ENCODE data around the gene CBX6. TPM values are rescaled to one million over a fixed set of nuclear protein-coding genes. Genes with fewer than 3 reads are reported as not detected.

CBX6 gene
- total RNA-seq (2021; ENCODE audit: unreplicated experiment) (98.4 TPM), Bru-seq, nascent RNA (percentile 87 among the genes with signal in this experiment), BruChase-seq, experiment 1, labeled RNA remaining after a 2-hour chase (percentile 98 among the genes with signal in this experiment), BruChase-seq, experiment 2, labeled RNA remaining after a 6-hour chase (percentile 99 among the genes with signal in this experiment)
- 45.3 TPM for polyA plus RNA-seq (2012; ENCODE audit: insufficient read length)
- long read RNA-seq, full-length matches to known transcripts: 12 of 244 reads
- long read RNA-seq, partial matches to known transcripts: 0 of 244 reads
- long read RNA-seq, other reads (novel, unspliced or antisense): 232 of 244 reads

- BruUV-seq (replicated peaks): no TSS peak
- DNase-seq (ENCODE audit: low read depth, low spot score) (no peak), ATAC-seq (peak; percentile 86)
- H3K9me3 ChIP-seq (ENCODE audit: control insufficient read depth, insufficient read depth, low read depth, low read length): no peaks in the 10 kb centered on the region
- peaks cover 23% of the 10 kb centered on the region for H3K4me1 ChIP-seq (ENCODE audit: control insufficient read depth, insufficient read depth, low read length)
- CTCF ChIA-PET: no interaction called here
- peak within 1 kb of the TSS; percentile 63 to 74 for H3K4me3 ChIP-seq (ENCODE audit: low read depth in 2 of 2, low read length in 2 of 2)
- H3K27me3 ChIP-seq (ENCODE audit: control insufficient read depth, insufficient read depth, low read length): no peaks in the 10 kb centered on the region
- H3K36me3 ChIP-seq (ENCODE audit: control insufficient read depth, insufficient read depth, low read length): no peaks in the 10 kb centered on the region; the same call in 1 of the 2 replicates
- in situ Hi-C loops (cut with HindIII; ENCODE audit: low pct_unique_long_range_greater_than_20kb, low sequenced_read_pairs): no loop called here
- peak within 1 kb of the TSS; percentile 83 for H3K27ac ChIP-seq (ENCODE audit: low read length)
- intact Hi-C loops (cut with micrococcal nuclease; ENCODE audit: unreplicated experiment): loop anchor here (10.0 kb wide), 1 partner anchor 52 kb away; no protein-coding TSS in a partner anchor
- TF ChIP-seq REST (IDR thresholded peaks at IDR 0.05; ENCODE audit: insufficient read depth in 1 of 2, low read depth in 2 of 2, low read length in 1 of 2) (no peak), CTCF (IDR thresholded peaks at IDR 0.05) (no peak), POLR2AphosphoS5 (IDR thresholded peaks at IDR 0.05; ENCODE audit: low read depth, low read length) (no peak), SIN3A (IDR thresholded peaks at IDR 0.05; ENCODE audit: borderline replicate concordance, insufficient read depth, low read depth, low read length) (no peak; the same call in 1 of the 2 replicates), TCF7L2 (IDR thresholded peaks at IDR 0.05; ENCODE audit: low read depth, low read length) (peak; percentile 58)
- POLR2A ChIA-PET: interaction anchor here (0.6 kb wide), 1 partner anchor 373 kb away, joined by 3 read pairs; no protein-coding TSS in a partner anchor
Measured at GRCh38 chr22:38872172-38872830, at the start of gene CBX6. TSS of gene CBX6 (minus strand) at chr22:38872216. CDS start at chr22:38872190, 26 bp downstream.

- H3K9me3 ChIP-seq (ENCODE audit: control insufficient read depth, insufficient read depth, low read depth, low read length): no peaks in the 10 kb centered on the region
- H3K4me3 ChIP-seq (ENCODE audit: low read depth in 2 of 2, low read length in 2 of 2): no peak overlapping the region
- TF ChIP-seq POLR2AphosphoS5 (IDR thresholded peaks at IDR 0.05; ENCODE audit: low read depth, low read length) (no peak), REST (IDR thresholded peaks at IDR 0.05; ENCODE audit: insufficient read depth in 1 of 2, low read depth in 2 of 2, low read length in 1 of 2) (no peak), CTCF (IDR thresholded peaks at IDR 0.05) (no peak), TCF7L2 (IDR thresholded peaks at IDR 0.05; ENCODE audit: low read depth, low read length) (no peak)
- ChIA-PET POLR2A (no interaction called here), CTCF (interaction anchor here (0.7 kb wide), 1 partner anchor 81 kb away, joined by 6 read pairs; no protein-coding TSS in a partner anchor)
- H3K36me3 ChIP-seq (ENCODE audit: control insufficient read depth, insufficient read depth, low read length): no peaks in the 10 kb centered on the region
- peaks cover 20% of the 10 kb centered on the region for H3K4me1 ChIP-seq (ENCODE audit: control insufficient read depth, insufficient read depth, low read length)
- no peak for ATAC-seq
- no peak overlapping the region for H3K27ac ChIP-seq (ENCODE audit: low read length)
- intact Hi-C loops (cut with micrococcal nuclease; ENCODE audit: unreplicated experiment): loop anchor here (10.0 kb wide), 1 partner anchor 47 kb away; the partner anchor contains the start of gene CBX6
- no peak for DNase-seq (ENCODE audit: low read depth, low spot score)
- no peaks in the 10 kb centered on the region for H3K27me3 ChIP-seq (ENCODE audit: control insufficient read depth, insufficient read depth, low read length)
- BruUV-seq (replicated peaks): no TSS peak
- in situ Hi-C loops (cut with HindIII; ENCODE audit: low pct_unique_long_range_greater_than_20kb, low sequenced_read_pairs): no loop called here
Measured at GRCh38 chr22:38921806-38922205, 49.8 kb upstream of the CBX6 start.
